Tibial nerve (tissue), 4 donors: ENCODE results near the gene ANXA7. TPM values are rescaled to one million over a fixed set of nuclear protein-coding genes. Genes with fewer than 3 reads are reported as not detected.

Experiments
- DNase-seq, 2 donors: peaks; one replicate each; pipeline ENCODE4 v3.0.0-alpha.2; 2019; ENCODE audit warnings: low spot score in 2 of 2
- H3K27ac ChIP-seq, 4 donors: fragments of 200-600 bp; sonication (generic) in 3 of 4; one replicate each; pipeline ENCODE4 v1.5.1; 2017 to 2019; ENCODE audit warnings: mild to moderate bottlenecking in 1 of 4
- H3K27me3 ChIP-seq, 2 donors: fragments of 200-600 bp; sonication (generic) in 1 of 2; one replicate each; pipeline versions ENCODE4 v1.5.1 to v1.6.0; 2017 to 2019
- H3K36me3 ChIP-seq, 3 donors: fragments of 200-600 bp; sonication (generic); one replicate each; pipeline ENCODE4 v1.5.1; 2018 to 2019
- H3K4me1 ChIP-seq, 4 donors: fragments of 200-600 bp; sonication (generic) in 3 of 4; one replicate each; pipeline ENCODE4 v1.5.1; 2017 to 2019
- H3K4me3 ChIP-seq, 4 donors: fragments of 200-600 bp; sonication (generic) in 3 of 4; one replicate each; pipeline ENCODE4 v1.5.1; 2017 to 2019; ENCODE audit warnings: mild to moderate bottlenecking in 1 of 4, moderate library complexity in 1 of 4
- H3K9me3 ChIP-seq, 4 donors: fragments of 200-600 bp; sonication (generic) in 3 of 4; one replicate each; pipeline ENCODE4 v1.5.1; 2017 to 2019
- CTCF ChIP-seq, 5 experiments: fragments of 200-600 bp in 3 of 5; fragments of 450-650 bp in 2 of 5; sonication (generic) in 3 of 5; IDR thresholded peaks; one replicate each; pipeline ENCODE4 v1.5.1; 2016 to 2019; ENCODE audit warnings: antibody characterized with exemption in 5 of 5, mild to moderate bottlenecking in 3 of 5, moderate library complexity in 2 of 5
- EP300 ChIP-seq, 2 donors: sonication (generic); formaldehyde crosslinking; IDR thresholded peaks; one replicate each; pipeline ENCODE4 v1.6.1; 2017; ENCODE audit warnings: antibody characterized with exemption in 2 of 2, mild to moderate bottlenecking in 1 of 2
- POLR2A ChIP-seq, 2 donors: fragments of 450-650 bp; IDR thresholded peaks; one replicate each; pipeline ENCODE4 v1.6.1; 2017; ENCODE audit warnings: antibody characterized with exemption in 2 of 2, mild to moderate bottlenecking in 2 of 2, moderate library complexity in 2 of 2
- WGBS, 2 donors: methylation state at CpG; one replicate each; pipeline ENCODE4 v1.1.5; 2018; 5-methylcytosine and 5-hydroxymethylcytosine counted together
- total RNA-seq, 4 donors: library from RNA; depleted of rRNA; stranded (reverse); fragments of >200 nt; gene quantifications; one replicate each; pipeline ENCODE4 v1.1.0, GENCODE V29; 2016

The ANXA7 gene
- total RNA-seq, 4 donors from 2014 or later = 82.7 to 141 (median 114) TPM

- Histone ChIP-seq H3K4me1 (no peaks in the 10 kb centered on the region), H3K27me3 (no peaks in the 10 kb centered on the region), H3K9me3 (peaks cover 0 to 7% (median 0%) of the 10 kb centered on the region in 4 donors), H3K36me3 (peaks cover 0 to 89% (median 0%) of the 10 kb centered on the region in 3 donors), H3K27ac (no peak overlapping the region), H3K4me3 (no peak overlapping the region)
- 94 to 95% methylated on average over 6 of the region's 6 CpGs for WGBS, 2 donors
- TF ChIP-seq POLR2A (IDR thresholded peaks at IDR 0.05) = no peak
- TF ChIP-seq CTCF (IDR thresholded peaks at IDR 0.05) = no peak
- no peak for TF ChIP-seq EP300 (IDR thresholded peaks at IDR 0.05)
- no peak for DNase-seq
Observed at GRCh38 chr10:73366381-73367298, 47.2 kb downstream of the ANXA7 start.

GRCh38 chr10:73364964-73365363, 48.9 kb downstream of the ANXA7 start:
- WGBS, 2 donors = 96 to 98% methylated on average over 3 of the region's 3 CpGs
- Histone ChIP-seq H3K9me3 (peaks cover 0 to 7% (median 0%) of the 10 kb centered on the region in 4 donors), H3K4me1 (no peaks in the 10 kb centered on the region), H3K27me3 (no peaks in the 10 kb centered on the region), H3K27ac (no peak overlapping the region), H3K4me3 (no peak overlapping the region), H3K36me3 (peaks cover 0 to 74% (median 0%) of the 10 kb centered on the region in 3 donors)
- TF ChIP-seq CTCF (IDR thresholded peaks at IDR 0.05) = no peak
- no peak for TF ChIP-seq POLR2A (IDR thresholded peaks at IDR 0.05)
- no peak for TF ChIP-seq EP300 (IDR thresholded peaks at IDR 0.05)
- no peak for DNase-seq

- Histone ChIP-seq H3K9me3 (peaks cover 0 to 7% (median 0%) of the 10 kb centered on the region in 4 donors), H3K4me3 (no peak overlapping the region), H3K4me1 (peaks cover 0 to 18% (median 5%) of the 10 kb centered on the region in 4 donors), H3K27me3 (no peaks in the 10 kb centered on the region), H3K27ac (no peak overlapping the region), H3K36me3 (peaks cover 0 to 25% (median 0%) of the 10 kb centered on the region in 3 donors)
- 79% methylated on average over 8 of the region's 8 CpGs for WGBS, 2 donors
- TF ChIP-seq EP300 (IDR thresholded peaks at IDR 0.05) (no peak), POLR2A (IDR thresholded peaks at IDR 0.05) (no peak), CTCF (IDR thresholded peaks at IDR 0.05) (no peak)
- DNase-seq = no peak
Observed at GRCh38 chr10:73359492-73359891, 54.4 kb downstream of the ANXA7 start.

- WGBS, 2 donors = 1% methylated on average over 45 of the region's 45 CpGs
- peaks cover 0 to 18% (median 5%) of the 10 kb centered on the region in 4 donors for H3K4me1 ChIP-seq
- H3K9me3 ChIP-seq = peaks cover 0 to 7% (median 0%) of the 10 kb centered on the region in 4 donors
- no peaks in the 10 kb centered on the region for H3K27me3 ChIP-seq
- peak within 1 kb of the TSS; percentile 14 to 83 (median 67) for H3K27ac ChIP-seq
- peak within 1 kb of the TSS; percentile 67 to 94 (median 88) for H3K4me3 ChIP-seq
- H3K36me3 ChIP-seq = peaks cover 0 to 17% (median 0%) of the 10 kb centered on the region in 3 donors
- TF ChIP-seq POLR2A (IDR thresholded peaks at IDR 0.05) (no peak), EP300 (IDR thresholded peaks at IDR 0.05) (peak in 1 of 2 donors; percentile 29)
- DNase-seq = peak; percentile 80 to 86
Observed at GRCh38 chr10:73358331-73359279, 55.3 kb downstream of the ANXA7 start, which contains the start of gene CFAP70. CFAP70 (minus strand) TSS chr10:73358864; CDS start chr10:73354796, 4,068 bp downstream.

GRCh38 chr10:73357821-73358220, 56.0 kb downstream of the ANXA7 start:
- peaks cover 0 to 10% (median 0%) of the 10 kb centered on the region in 3 donors for H3K36me3 ChIP-seq
- peak overlapping the region in 2 of 4 donors; percentile 63 to 83 for H3K27ac ChIP-seq
- H3K4me3 ChIP-seq = peak overlapping the region; percentile 67 to 94 (median 88)
- DNase-seq = no peak
- peaks cover 0 to 7% (median 0%) of the 10 kb centered on the region in 4 donors for H3K9me3 ChIP-seq
- WGBS, 2 donors = 40 to 52% methylated on average over 5 of the region's 5 CpGs
- peaks cover 0 to 18% (median 5%) of the 10 kb centered on the region in 4 donors for H3K4me1 ChIP-seq
- H3K27me3 ChIP-seq = no peaks in the 10 kb centered on the region
- TF ChIP-seq POLR2A (IDR thresholded peaks at IDR 0.05) (no peak), EP300 (IDR thresholded peaks at IDR 0.05) (no peak), CTCF (IDR thresholded peaks at IDR 0.05) (no peak)
